Measurements from ENCODE around the gene RERE.
A peak's percentile ranks its signal among the peaks of the same experiment; 100 is the strongest.
"Not testable (repeated sequence)": the region's sequence is repeated elsewhere in the genome, so short reads cannot be mapped to it uniquely, and the experiment has no call there.

RERE gene

DNA sequence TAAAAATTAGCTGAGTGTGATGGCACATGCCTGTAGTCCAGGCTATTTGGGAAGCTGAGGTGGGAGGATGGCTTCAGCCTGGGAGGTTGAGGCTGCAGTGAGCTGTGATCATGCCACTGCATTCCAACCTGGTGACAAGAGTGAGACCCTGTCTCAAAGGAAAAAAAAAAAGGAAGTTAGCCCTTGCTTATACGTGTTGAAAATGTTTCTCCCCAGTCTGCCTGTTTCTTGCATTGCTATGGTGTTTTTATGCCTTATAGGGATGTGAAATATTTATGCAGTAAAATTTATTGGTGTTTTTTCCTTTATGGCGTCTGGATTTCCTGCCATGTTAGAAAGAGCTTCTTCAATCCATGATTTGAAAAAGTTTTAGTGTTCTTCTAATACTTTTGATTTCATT lies 3.6 kb upstream of the RERE start:
- DNase-seq (ENCODE audit: low spot score) = no peak
- TF ChIP-seq, protein P1, sequence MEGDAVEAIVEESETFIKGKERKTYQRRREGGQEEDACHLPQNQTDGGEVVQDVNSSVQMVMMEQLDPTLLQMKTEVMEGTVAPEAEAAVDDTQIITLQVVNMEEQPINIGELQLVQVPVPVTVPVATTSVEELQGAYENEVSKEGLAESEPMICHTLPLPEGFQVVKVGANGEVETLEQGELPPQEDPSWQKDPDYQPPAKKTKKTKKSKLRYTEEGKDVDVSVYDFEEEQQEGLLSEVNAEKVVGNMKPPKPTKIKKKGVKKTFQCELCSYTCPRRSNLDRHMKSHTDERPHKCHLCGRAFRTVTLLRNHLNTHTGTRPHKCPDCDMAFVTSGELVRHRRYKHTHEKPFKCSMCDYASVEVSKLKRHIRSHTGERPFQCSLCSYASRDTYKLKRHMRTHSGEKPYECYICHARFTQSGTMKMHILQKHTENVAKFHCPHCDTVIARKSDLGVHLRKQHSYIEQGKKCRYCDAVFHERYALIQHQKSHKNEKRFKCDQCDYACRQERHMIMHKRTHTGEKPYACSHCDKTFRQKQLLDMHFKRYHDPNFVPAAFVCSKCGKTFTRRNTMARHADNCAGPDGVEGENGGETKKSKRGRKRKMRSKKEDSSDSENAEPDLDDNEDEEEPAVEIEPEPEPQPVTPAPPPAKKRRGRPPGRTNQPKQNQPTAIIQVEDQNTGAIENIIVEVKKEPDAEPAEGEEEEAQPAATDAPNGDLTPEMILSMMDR (IDR thresholded peaks at IDR 0.05; ENCODE audit: extremely low read depth, missing control alignments) = no peak

DNA sequence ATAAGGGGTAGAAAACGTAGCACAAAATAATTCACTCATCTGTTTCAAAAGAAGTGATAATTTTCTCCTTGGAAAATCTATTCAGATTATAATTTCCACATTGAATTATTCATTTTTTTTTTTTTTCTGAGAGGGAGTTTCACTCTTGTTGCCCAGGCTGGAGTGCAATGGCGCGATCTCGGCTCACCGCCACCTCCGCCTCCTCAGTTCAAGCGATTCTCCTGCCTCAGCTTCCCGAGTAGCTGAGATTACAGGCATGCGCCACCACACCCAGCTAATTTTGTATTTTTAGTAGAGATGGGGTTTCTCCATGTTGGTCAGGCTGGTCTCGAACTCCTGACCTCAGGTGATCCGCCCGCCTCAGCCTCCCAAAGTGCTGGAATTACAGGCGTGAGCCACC lies 1.3 kb upstream of the RERE start:
- DNase-seq (ENCODE audit: low spot score) = not testable (repeated sequence)

DNA sequence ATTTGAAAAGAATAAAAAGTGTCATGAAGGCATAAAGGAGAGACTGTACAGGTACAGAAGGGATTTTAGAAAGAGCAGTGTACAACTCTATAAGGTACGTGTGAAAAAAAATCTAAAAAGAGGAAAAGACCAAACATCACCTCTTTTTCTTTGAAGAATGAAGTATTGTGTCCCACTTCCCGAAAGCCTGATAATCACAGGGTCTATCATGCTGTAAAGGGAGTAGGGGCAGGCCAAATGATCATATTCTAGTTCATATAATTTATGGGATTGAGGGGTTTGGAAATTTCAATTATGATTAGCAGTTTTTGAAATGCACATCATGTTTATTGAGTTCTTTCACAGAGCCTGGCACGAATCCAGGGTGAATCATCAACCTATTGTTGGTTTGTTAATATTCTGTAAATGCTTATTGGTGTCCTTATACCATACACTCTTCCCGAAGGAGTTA lies 910 bp upstream of the RERE start:
- TF ChIP-seq, protein P1 (IDR thresholded peaks at IDR 0.05; ENCODE audit: extremely low read depth, missing control alignments) = no peak
- no peak for DNase-seq (ENCODE audit: low spot score)

GRCh38 chr1:8816831-8817411 lies 519 bp downstream of the RERE start:
- DNase-seq (ENCODE audit: low spot score) = peak; percentile 47
- TF ChIP-seq, protein P1 (IDR thresholded peaks at IDR 0.05; ENCODE audit: extremely low read depth, missing control alignments) = no peak

GRCh38 chr1:8816264-8816663 lies 1.2 kb downstream of the RERE start:
- no peak for DNase-seq (ENCODE audit: low spot score)
- TF ChIP-seq, protein P1 (IDR thresholded peaks at IDR 0.05; ENCODE audit: extremely low read depth, missing control alignments) = no peak

DNA sequence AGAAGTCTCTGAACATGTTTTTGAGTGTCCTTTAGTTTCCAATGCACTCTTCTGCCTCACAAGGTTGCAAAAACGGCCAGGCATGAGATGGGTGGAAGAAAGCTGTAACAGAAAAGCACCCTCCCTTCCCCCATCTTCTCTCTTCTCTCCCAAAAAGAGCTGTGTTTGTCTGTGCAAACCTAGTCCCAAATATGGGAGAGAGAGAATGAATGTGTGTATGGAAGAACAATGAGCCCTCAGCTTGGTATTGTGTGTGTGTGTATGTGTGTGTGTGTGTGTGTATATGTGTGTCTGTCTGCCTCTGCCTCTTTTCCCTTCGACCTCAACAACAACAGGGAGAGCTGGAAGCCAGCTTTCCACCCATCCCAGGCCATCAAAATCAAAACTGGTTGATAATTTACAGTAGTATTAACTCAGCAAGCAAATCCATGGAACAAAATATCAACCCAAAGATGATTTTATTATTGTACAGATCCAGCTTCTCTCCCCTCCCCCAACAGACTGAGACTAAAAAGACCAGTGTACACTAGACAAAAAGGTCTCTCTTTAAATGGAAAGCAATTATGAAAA lies 1.8 kb downstream of the RERE start:
- DNase-seq (ENCODE audit: low spot score) = no peak
- TF ChIP-seq, protein P1 (IDR thresholded peaks at IDR 0.05; ENCODE audit: extremely low read depth, missing control alignments) = no peak

DNA sequence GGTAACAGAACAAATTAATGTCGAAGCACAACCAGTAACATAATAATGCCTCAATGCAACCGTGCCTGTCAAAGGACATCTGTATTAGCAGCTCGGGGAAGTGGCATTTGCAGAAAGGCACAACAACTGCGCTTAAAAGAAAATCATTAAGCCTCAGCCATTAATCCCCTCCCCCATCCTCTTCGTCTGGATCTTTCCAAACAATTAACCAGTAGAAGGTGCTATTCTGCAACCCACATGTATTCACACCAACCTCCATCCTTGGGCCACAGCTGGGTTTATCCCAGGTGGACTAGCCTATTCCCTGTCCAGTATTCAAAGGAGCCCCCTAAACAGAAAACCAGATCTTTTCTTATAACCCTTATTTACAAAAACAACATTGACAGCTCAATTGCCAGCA lies 2.6 kb downstream of the RERE start:
- DNase-seq (ENCODE audit: low spot score) = no peak
- TF ChIP-seq, protein P1 (IDR thresholded peaks at IDR 0.05; ENCODE audit: extremely low read depth, missing control alignments) = no peak

DNA sequence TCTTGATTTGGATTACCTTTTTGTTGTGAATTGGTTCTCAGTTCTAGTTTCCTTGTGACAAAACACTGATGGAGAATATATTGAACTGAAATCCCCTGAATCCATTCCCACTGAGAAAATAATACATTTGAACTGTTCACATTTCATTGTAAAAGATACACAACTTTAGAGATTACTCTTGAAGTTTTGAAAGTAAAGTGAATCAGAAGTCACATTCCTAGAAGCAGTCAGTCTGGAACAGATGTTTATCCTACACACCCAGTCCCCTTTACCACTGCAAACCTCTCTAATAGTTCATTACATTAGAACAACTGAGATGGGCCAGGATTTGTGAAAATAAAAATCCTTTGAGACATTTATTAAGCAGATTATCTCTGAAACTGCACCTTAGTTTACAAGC lies 3.4 kb downstream of the RERE start:
- TF ChIP-seq, protein P1 (IDR thresholded peaks at IDR 0.05; ENCODE audit: extremely low read depth, missing control alignments) = no peak
- DNase-seq (ENCODE audit: low spot score) = no peak
